Ovary (tissue), 9 donors: ENCODE data around the gene NECTIN1. TPM values are rescaled to one million over a fixed set of nuclear protein-coding genes. Genes with fewer than 3 reads are reported as not detected.

Experiments
- DNase-seq, 5 donors: peaks; one replicate each; pipeline ENCODE4 v3.0.0-alpha.2; 2019 to 2020
- H3K27ac ChIP-seq, 2 donors: fragments of 200-600 bp; one replicate each; pipeline versions ENCODE4 v1.5.1 to v1.8.0; 2019 to 2022
- H3K27me3 ChIP-seq: fragments of 200-600 bp; one replicate; pipeline ENCODE4 v1.8.0; 2022
- H3K36me3 ChIP-seq: fragments of 200-600 bp; sonication (generic); one replicate; pipeline ENCODE4 v1.5.1; 2019
- H3K4me1 ChIP-seq: one replicate; pipeline ENCODE4 v1.8.1; 2013; ENCODE audit warnings: mild to moderate bottlenecking, moderate library complexity; ENCODE audit not compliant: insufficient read depth
- H3K4me3 ChIP-seq: fragments of 200-600 bp; sonication (generic); one replicate; pipeline ENCODE4 v1.5.1; 2017
- H3K9me3 ChIP-seq, 2 donors: fragments of 200-600 bp in 1 of 2; sonication (generic) in 1 of 2; one replicate each; pipeline versions ENCODE4 v1.5.1 to v1.8.1; 2013 to 2019; ENCODE audit warnings: mild to moderate bottlenecking in 1 of 2, moderate library complexity in 1 of 2
- CTCF ChIP-seq, 3 donors: fragments of 450-650 bp in 2 of 3; fragments of 200-600 bp in 1 of 3; IDR thresholded peaks; one replicate each; pipeline versions ENCODE4 v1.5.1 to v1.8.0; 2016 to 2022; ENCODE audit warnings: antibody characterized with exemption in 3 of 3, mild to moderate bottlenecking in 1 of 3
- EP300 ChIP-seq: sonication (generic); formaldehyde crosslinking; IDR thresholded peaks from one replicate; pipeline ENCODE4 v1.6.1; 2017; ENCODE audit warnings: antibody characterized with exemption
- POLR2A ChIP-seq: fragments of 450-650 bp; IDR thresholded peaks from one replicate; pipeline ENCODE4 v1.6.1; 2017; ENCODE audit warnings: antibody characterized with exemption, mild to moderate bottlenecking, moderate library complexity
- WGBS, 3 donors: extraction: QIAGEN DNeasy Blood & Tissue Kit in 1 of 3; methylation state at CpG; one replicate each; pipeline versions ENCODE4 v1.1.5 to v1.1.7; 2013 to 2017; 5-methylcytosine and 5-hydroxymethylcytosine counted together
- intact Hi-C, 4 donors: fragments of 100-400 bp; cut with DNase I; formaldehyde crosslinking; loops; one replicate each; pipeline versions ENCODE4 v1.11.0 to v1.15.1; 2022 to 2023
- polyA plus RNA-seq, 2 donors: library from polyadenylated mRNA; stranded (reverse); fragments of 200-250 nt in 1 of 2; fragments of 350-450 nt in 1 of 2; fragmentation: Illumina TruSeq in 1 of 2; extraction: RNeasy Lipid Tissue Mini Kit (QIAGEN cat#74804) in 1 of 2; gene quantifications; one replicate each; pipeline ENCODE4 v1.2.3, GENCODE V29; 2013 to 2014
- total RNA-seq, 7 donors: library from RNA; depleted of rRNA in 2 of 7; stranded (reverse); fragments of >200 nt in 2 of 7; fragmentation: NEBNext Ultra II Directional in 3 of 7; extraction: Animal tissue kit (Norgen Biotek cat#: 25700) in 3 of 7; gene quantifications; one replicate each; pipeline versions ENCODE4 v1.1.0 to v1.2.4, GENCODE V29; 2016 to 2023
- donor health status: DM: no; HTN: no; CAD: no; lungs with moderate emphysema.
- donor health status: DM: no; HTN: no; CAD: no.
- donor health status: Bipolar disorder and iron deficiency.
- donor health status: DM: yes; HTN: yes; CAD: no.
- donor health status: DM: no; HTN: no; CAD: no.
- donor health status: DM: yes; HTN: yes; CAD: no.

Gene NECTIN1
- total and polyA plus RNA-seq, 9 donors = 1.5 to 12.1 (median 5.7) TPM

GRCh38 chr11:119650251-119650650, 78.7 kb downstream of the NECTIN1 start:
- intact Hi-C loops = no loop called here
- DNase-seq = no peak
- no peaks in the 10 kb centered on the region for H3K4me1 ChIP-seq

GRCh38 chr11:119647254-119647653, 81.7 kb downstream of the NECTIN1 start:
- Histone ChIP-seq H3K4me1 (no peaks in the 10 kb centered on the region), H3K36me3 (no peaks in the 10 kb centered on the region), H3K9me3 (no peaks in the 10 kb centered on the region), H3K27me3 (no peaks in the 10 kb centered on the region), H3K27ac (no peak overlapping the region), H3K4me3 (no peak overlapping the region)
- 67 to 87% (median 75%) methylated on average over 3 of the region's 3 CpGs for WGBS, 3 donors
- intact Hi-C loops = no loop called here
- no peak for TF ChIP-seq CTCF (IDR thresholded peaks at IDR 0.05)
- TF ChIP-seq EP300 = no peak
- no peak for TF ChIP-seq POLR2A
- no peak for DNase-seq

More at GRCh38 chr11:119650251-119650650, 78.7 kb downstream of the NECTIN1 start:
- H3K9me3 ChIP-seq = no peaks in the 10 kb centered on the region
- TF ChIP-seq EP300 (no peak), CTCF (IDR thresholded peaks at IDR 0.05) (no peak), POLR2A (no peak)
- H3K27me3 ChIP-seq = no peaks in the 10 kb centered on the region
- WGBS, 3 donors = 66 to 75% (median 67%) methylated on average over 6 of the region's 6 CpGs
- H3K36me3 ChIP-seq = no peaks in the 10 kb centered on the region
- H3K4me3 ChIP-seq = no peak overlapping the region
- H3K27ac ChIP-seq = no peak overlapping the region

- WGBS, 3 donors = 77 to 85% (median 83%) methylated on average over 5 of the region's 5 CpGs
Measured at GRCh38 chr11:119645018-119645417, 84.0 kb downstream of the NECTIN1 start.

GRCh38 chr11:119644502-119644901, 84.5 kb downstream of the NECTIN1 start:
- H3K9me3 ChIP-seq = no peaks in the 10 kb centered on the region
- no peak for DNase-seq
- no peak for TF ChIP-seq CTCF (IDR thresholded peaks at IDR 0.05)
- TF ChIP-seq EP300 = no peak
- no peak for TF ChIP-seq POLR2A
- intact Hi-C loops = no loop called here
- H3K27ac ChIP-seq = no peak overlapping the region
- H3K4me1 ChIP-seq = no peaks in the 10 kb centered on the region
- H3K36me3 ChIP-seq = no peaks in the 10 kb centered on the region
- no peak overlapping the region for H3K4me3 ChIP-seq
- no peaks in the 10 kb centered on the region for H3K27me3 ChIP-seq
- WGBS, 3 donors = 86 to 88% (median 86%) methylated on average over 7 of the region's 7 CpGs

More at GRCh38 chr11:119645018-119645417, 84.0 kb downstream of the NECTIN1 start:
- no peaks in the 10 kb centered on the region for H3K36me3 ChIP-seq
- no peaks in the 10 kb centered on the region for H3K9me3 ChIP-seq
- H3K27me3 ChIP-seq = no peaks in the 10 kb centered on the region
- DNase-seq = no peak
- no peak overlapping the region for H3K4me3 ChIP-seq
- no peaks in the 10 kb centered on the region for H3K4me1 ChIP-seq
- H3K27ac ChIP-seq = no peak overlapping the region
- intact Hi-C loops = no loop called here
- TF ChIP-seq POLR2A (no peak), EP300 (no peak), CTCF (IDR thresholded peaks at IDR 0.05) (no peak)
